Sigmoid colon (tissue), 4 donors: ENCODE measurements around the gene PLA2G7.

Experiments
- CTCF ChIP-seq, 4 experiments: fragments of 450-650 bp in 3 of 4; fragments of 200-600 bp in 1 of 4; IDR thresholded peaks; one replicate each; pipeline ENCODE4 v1.5.1; 2016 to 2019; ENCODE audit warnings: antibody characterized with exemption in 4 of 4, mild to moderate bottlenecking in 3 of 4, moderate library complexity in 2 of 4
- EP300 ChIP-seq, 4 donors: sonication (generic); formaldehyde crosslinking; IDR thresholded peaks; one replicate each; pipeline ENCODE4 v1.6.1; 2017; ENCODE audit warnings: antibody characterized with exemption in 4 of 4
- POLR2A ChIP-seq, 2 donors: fragments of 450-650 bp; IDR thresholded peaks; one replicate each; pipeline ENCODE4 v1.6.1; 2016; ENCODE audit warnings: antibody characterized with exemption in 2 of 2, mild to moderate bottlenecking in 2 of 2, moderate library complexity in 2 of 2
- POLR2AphosphoS5 ChIP-seq, 4 donors: sonication (generic); formaldehyde crosslinking; IDR thresholded peaks; one replicate each; pipeline ENCODE4 v1.6.1; 2017; ENCODE audit warnings: antibody characterized with exemption in 4 of 4

GRCh38 chr6:46758960-46759753 lies 24.0 kb upstream of the PLA2G7 start:
- TF ChIP-seq POLR2AphosphoS5 (IDR thresholded peaks at IDR 0.05), result no peak
- no peak for TF ChIP-seq CTCF (IDR thresholded peaks at IDR 0.05)
- TF ChIP-seq POLR2A (IDR thresholded peaks at IDR 0.05), result no peak
- TF ChIP-seq EP300 (IDR thresholded peaks at IDR 0.05), result no peak
